Retinal pigment epithelial cell (primary cell): ENCODE results near the gene PHF1.

ENCODE experiments used
- DNase-seq: peaks from one replicate; pipeline ENCODE4 v3.0.0-alpha.2; 2010; ENCODE audit warnings: low read depth
- H3K4me3 ChIP-seq: 2 replicates; pipeline ENCODE4 v1.5.1; 2011; ENCODE audit warnings: mild to moderate bottlenecking, low read length, control low read depth, moderate library complexity
- TF ChIP-seq, protein P1 (sequence below): conservative IDR thresholded peaks from 2 replicates; pipeline ENCODE4 v1.5.1; 2011; ENCODE audit warnings: low read depth, low read length, control low read depth, inconsistent platforms

The PHF1 gene

DNA sequence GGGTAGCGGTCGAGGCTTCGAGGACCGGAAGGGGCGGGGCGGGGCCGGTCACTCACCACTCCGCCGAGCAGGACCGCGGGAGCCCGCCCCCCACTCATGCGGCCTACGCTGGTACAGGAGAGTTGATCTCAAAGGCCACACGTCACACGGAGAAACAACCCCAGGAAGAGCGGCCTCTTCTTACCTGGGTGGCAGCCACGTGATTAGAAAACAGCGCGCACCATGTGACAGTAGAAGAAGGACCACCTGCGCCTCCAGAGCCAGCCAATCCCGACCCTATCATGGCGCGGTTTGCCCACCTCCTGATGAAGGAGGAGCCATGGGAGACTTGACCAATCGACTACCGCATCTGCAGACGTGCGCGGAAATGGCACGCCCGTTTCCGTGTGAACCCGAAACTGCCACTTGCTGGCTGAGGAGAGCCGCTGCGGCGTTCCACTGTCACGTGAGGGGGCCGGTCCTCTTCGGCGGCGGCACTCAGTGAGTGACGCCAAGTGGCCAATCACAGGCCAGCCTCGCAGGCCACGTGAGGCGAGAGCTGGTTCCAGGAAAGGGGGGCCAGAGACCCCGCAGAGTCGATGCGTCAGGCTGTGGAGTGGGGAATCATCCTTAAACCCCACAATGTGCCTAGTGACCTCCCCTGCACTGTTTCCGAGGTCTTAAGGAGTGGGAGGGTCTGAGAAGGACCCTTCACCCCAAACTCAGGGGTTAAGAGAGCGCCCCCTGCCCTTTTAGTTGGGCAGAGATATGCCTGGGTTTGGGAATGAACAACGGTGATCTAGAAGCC, 7.3 kb downstream of the PHF1 start, which contains the start of gene CUTA:
TSS of gene CUTA (minus strand) at position 205 of the 787 bp plus-strand sequence. CDS start at position 98, 107 bp downstream.
- TF ChIP-seq, protein P1, sequence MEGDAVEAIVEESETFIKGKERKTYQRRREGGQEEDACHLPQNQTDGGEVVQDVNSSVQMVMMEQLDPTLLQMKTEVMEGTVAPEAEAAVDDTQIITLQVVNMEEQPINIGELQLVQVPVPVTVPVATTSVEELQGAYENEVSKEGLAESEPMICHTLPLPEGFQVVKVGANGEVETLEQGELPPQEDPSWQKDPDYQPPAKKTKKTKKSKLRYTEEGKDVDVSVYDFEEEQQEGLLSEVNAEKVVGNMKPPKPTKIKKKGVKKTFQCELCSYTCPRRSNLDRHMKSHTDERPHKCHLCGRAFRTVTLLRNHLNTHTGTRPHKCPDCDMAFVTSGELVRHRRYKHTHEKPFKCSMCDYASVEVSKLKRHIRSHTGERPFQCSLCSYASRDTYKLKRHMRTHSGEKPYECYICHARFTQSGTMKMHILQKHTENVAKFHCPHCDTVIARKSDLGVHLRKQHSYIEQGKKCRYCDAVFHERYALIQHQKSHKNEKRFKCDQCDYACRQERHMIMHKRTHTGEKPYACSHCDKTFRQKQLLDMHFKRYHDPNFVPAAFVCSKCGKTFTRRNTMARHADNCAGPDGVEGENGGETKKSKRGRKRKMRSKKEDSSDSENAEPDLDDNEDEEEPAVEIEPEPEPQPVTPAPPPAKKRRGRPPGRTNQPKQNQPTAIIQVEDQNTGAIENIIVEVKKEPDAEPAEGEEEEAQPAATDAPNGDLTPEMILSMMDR = peak; percentile 43
- DNase-seq = peak; percentile 99
- peak within 1 kb of the TSS; percentile 88 for H3K4me3 ChIP-seq

DNA sequence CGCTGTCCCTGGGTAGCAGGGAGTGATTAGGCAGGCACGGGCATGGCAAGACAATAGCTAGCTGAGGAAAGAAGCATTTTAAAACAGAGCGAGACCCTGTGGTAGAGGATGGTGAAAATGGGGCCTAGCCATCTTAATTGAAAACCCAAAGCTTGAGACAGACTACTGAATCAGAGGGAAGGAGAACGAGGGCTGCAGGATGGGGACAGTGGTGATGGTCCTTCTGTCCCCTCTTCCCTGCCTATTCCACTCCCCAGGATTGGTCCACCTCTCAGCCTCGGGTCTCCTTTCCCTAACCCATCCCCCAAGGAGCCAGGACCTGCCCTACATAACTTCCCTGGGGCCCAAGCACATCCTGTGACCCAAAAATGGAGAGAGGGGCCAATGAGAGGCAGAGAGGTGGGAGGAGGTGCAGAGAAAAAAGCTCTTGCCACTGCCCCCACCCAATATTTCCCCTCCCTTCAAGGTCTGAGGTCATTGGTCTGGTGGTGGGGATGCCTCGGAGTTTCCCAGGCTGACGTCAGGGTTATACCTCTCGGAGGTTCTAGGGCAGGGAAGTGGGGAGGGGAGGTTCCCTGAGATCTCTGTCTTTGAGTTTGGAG, 8.0 kb downstream of the PHF1 start:
- H3K4me3 ChIP-seq = peak overlapping the region; percentile 50
- no peak for DNase-seq
- TF ChIP-seq, protein P1 = no peak

DNA sequence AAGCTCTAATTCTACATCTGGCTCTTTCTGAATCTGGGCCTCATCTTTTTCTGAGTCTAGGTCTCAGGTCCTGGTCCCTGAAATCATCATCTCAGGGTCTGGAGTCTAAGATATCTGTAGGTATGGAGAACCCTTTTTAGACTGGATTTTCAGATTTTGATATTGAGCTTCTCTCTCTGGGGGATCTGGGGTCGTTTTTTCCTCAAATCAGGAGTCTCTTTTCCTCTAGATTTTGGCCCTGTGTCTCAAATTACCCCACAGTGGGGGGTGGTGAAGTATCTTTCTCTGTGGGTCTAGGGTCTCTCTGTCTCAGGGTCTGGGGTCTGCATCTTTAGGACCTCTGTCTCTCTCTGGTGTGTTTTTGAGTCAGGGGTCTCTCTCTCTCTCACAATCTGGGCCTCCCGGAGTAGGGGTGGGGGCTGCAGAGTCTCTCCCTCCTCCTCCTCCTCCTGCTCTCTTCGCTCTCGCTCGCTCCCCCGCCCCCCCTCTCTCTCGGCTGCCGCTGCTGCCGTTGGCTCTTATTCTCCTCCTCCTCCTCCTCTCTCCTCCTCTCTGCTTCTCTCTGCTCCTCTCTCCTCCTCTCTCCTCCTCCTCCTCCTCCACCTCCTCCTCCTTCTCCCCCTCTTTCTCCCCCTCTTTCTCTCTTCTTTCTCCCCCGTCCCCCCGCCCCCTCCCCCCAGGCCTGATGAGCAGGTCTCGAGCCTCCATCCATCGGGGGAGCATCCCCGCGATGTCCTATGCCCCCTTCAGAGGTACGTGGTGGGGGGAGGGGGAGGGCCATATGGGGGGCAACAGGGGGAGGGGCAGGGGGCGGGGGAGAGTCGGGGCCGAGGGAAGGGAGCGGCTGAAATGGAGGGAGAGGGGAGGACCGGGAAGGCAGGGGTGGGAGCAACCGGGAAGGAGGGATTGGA, 9.0 kb downstream of the PHF1 start, which contains the start of gene SYNGAP1:
TSS of gene SYNGAP1 (plus strand) at position 486 of the 911 bp plus-strand sequence. CDS start at position 686, 200 bp downstream.
- peak within 1 kb of the TSS; percentile 44 for H3K4me3 ChIP-seq
- DNase-seq = no peak
- TF ChIP-seq, protein P1 = no peak

DNA sequence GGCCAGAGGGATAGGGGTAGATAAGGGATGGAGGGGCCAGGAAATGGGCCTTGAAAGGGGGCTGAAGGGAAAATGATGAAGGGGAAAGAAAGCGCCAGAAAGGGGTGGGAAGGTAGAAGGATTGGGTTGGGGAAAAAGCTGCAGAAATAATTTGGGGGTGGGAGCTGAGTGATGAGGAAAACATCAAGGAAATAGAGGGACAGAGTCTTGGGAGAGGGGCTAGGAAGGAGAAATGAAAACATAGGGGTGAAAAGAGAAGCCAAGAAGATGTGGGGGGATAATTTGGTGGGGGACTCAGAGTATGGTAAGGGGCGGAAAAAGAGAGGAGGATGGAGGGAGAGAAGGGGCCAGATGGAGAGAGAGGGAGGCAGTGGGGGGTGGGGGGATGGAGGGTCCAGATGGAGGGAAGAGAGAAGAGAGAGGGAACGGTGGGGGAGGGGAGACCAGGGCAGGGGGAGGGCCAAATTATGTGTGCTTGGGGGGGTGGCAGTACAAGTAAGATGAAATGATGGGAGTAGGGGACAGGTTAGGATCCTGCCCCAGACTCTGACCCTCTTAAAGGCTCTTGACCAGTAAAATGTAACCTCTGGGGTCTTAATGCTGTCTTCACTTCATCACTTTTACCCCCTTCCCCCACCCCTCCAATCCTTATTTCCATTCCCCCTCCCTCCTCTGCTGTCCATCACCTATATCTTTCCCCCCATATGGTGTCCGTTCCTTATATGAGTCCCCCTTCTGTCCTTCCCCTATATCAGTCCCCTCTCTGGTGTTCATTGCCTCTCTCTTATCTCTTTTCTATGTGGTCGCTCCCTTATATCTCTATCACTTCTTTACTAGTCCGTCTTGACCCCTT, 9.9 kb downstream of the PHF1 start:
- TF ChIP-seq, protein P1 = no peak
- peak overlapping the region; percentile 44 for H3K4me3 ChIP-seq
- no peak for DNase-seq

DNA sequence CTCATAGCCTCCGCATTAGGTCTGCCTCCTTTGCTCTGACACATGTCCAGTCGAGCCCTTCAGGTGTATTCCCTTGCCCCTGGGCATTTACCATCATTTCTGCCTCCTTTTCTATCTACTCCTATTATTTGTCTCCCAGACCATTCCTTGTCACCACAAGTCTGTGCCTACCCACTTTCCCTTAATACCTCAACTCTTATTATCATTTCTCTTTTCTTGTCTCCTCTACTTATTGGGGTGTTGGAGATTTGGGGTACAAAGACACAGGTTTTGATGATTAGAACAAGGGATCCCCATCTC, 10.5 kb downstream of the PHF1 start:
- DNase-seq = no peak
- H3K4me3 ChIP-seq = no peak overlapping the region

DNA sequence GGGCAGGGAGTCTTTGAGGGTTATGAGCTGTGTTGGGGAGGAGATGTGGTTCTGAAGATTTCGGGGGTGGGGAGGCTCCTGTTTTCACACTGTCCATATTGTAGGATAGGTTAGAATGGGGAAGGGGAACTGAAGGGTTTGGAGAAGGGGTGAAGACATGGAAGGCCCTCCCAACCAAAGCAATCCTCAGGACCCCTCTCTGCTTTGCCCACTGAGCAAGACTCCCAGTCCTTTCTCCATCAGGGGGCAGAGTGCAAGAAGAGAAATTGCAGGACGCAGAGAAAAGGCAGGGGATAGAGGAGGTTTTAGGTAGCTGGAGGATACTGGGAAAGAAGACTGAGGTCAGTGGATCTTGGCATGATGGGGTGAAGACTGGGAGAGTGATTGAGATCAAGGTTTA, 13.0 kb downstream of the PHF1 start:
- DNase-seq = no peak
- no peak overlapping the region for H3K4me3 ChIP-seq
- TF ChIP-seq, protein P1 = no peak

More for the DNA sequence above, 10.5 kb downstream of the PHF1 start:
- TF ChIP-seq, protein P1 = no peak
